ENCODE results near the gene DOCK8. TPM values are rescaled to one million over a fixed set of nuclear protein-coding genes. Genes with fewer than 3 reads are reported as not detected.

DOCK8 gene
- total and polyA plus RNA-seq, 2 experiments from 2014 or later: 0.94 to 1.2 TPM

DNA sequence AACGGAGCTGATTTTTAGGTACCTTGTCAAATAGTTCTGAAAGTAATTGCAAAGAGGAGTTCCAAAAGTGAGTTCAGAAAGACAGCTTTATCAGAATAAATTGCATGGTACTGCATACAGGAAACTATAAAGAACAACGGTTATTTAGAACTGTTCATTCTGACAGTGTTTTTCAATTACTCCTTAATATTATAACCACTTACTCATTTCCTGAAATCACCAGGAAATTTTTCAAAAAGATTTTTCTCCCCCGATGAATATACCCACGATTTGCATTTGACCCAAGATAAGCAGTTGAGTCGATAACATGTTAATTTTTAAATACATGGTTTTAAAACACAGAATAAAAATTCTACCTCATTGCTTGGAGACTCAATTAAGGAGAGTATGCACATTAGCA, 9.4 kb downstream of the DOCK8 start:
- Histone ChIP-seq H3K4me3 (no peak overlapping the region), H3K4me2 (no peak overlapping the region), H4K20me1 (replicated peaks; ENCODE audit: insufficient read depth) (no peaks in the 10 kb centered on the region), H3K27me3 (ENCODE audit: insufficient read depth) (no peaks in the 10 kb centered on the region), H3K4me1 (ENCODE audit: insufficient read depth) (no peaks in the 10 kb centered on the region), H3K36me3 (ENCODE audit: insufficient read depth) (no peaks in the 10 kb centered on the region), H3F3A (replicated peaks; ENCODE audit: low read depth) (no peaks in the 10 kb centered on the region), H3K9me2 (ENCODE audit: insufficient read depth) (0 out of 2 replicates have a peak, but pooled peaks cover 2% of the 10 kb centered on the region), H3K27ac (ENCODE audit: low read depth) (no peak overlapping the region), H2AFZ (no peak overlapping the region), H3K79me2 (replicated peaks; ENCODE audit: insufficient read depth) (no peaks in the 10 kb centered on the region)
- Mint-ChIP-seq H3K4me1 (peaks cover 9% of the 10 kb centered on the region), H3K27me3 (ENCODE audit: insufficient read depth, low read depth, poor library complexity) (no peaks in the 10 kb centered on the region), H3K36me3 (ENCODE audit: low read depth) (no peaks in the 10 kb centered on the region), H3K9me3 (peaks cover under 1% of the 10 kb centered on the region; the same call in 1 of the 3 replicates), H3K4me3 (no peak overlapping the region), H3K27ac (no peak overlapping the region)
- TF ChIP-seq POLR2AphosphoS5 (IDR thresholded peaks at IDR 0.05; ENCODE audit: low read depth): no peak
- TF ChIP-seq ZNF114 (CRISPR knock-in tag; IDR thresholded peaks at IDR 0.05): no peak
- no peak for TF ChIP-seq CREB1 (CRISPR knock-in tag; IDR thresholded peaks at IDR 0.05; ENCODE audit: low read depth)
- TF ChIP-seq, protein P1, sequence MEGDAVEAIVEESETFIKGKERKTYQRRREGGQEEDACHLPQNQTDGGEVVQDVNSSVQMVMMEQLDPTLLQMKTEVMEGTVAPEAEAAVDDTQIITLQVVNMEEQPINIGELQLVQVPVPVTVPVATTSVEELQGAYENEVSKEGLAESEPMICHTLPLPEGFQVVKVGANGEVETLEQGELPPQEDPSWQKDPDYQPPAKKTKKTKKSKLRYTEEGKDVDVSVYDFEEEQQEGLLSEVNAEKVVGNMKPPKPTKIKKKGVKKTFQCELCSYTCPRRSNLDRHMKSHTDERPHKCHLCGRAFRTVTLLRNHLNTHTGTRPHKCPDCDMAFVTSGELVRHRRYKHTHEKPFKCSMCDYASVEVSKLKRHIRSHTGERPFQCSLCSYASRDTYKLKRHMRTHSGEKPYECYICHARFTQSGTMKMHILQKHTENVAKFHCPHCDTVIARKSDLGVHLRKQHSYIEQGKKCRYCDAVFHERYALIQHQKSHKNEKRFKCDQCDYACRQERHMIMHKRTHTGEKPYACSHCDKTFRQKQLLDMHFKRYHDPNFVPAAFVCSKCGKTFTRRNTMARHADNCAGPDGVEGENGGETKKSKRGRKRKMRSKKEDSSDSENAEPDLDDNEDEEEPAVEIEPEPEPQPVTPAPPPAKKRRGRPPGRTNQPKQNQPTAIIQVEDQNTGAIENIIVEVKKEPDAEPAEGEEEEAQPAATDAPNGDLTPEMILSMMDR (conservative IDR thresholded peaks at IDR 0.05; ENCODE audit: low read depth in 2 of 2): no peak
- TF ChIP-seq, protein P2, sequence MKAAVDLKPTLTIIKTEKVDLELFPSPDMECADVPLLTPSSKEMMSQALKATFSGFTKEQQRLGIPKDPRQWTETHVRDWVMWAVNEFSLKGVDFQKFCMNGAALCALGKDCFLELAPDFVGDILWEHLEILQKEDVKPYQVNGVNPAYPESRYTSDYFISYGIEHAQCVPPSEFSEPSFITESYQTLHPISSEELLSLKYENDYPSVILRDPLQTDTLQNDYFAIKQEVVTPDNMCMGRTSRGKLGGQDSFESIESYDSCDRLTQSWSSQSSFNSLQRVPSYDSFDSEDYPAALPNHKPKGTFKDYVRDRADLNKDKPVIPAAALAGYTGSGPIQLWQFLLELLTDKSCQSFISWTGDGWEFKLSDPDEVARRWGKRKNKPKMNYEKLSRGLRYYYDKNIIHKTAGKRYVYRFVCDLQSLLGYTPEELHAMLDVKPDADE (IDR thresholded peaks at IDR 0.05): no peak
- no peak for TF ChIP-seq EZH2 (IDR thresholded peaks at IDR 0.05; ENCODE audit: low read depth, unreplicated experiment)
- no peak for TF ChIP-seq ZNF331 (CRISPR knock-in tag; IDR thresholded peaks at IDR 0.05; ENCODE audit: low read depth)
- TF ChIP-seq, protein P3, sequence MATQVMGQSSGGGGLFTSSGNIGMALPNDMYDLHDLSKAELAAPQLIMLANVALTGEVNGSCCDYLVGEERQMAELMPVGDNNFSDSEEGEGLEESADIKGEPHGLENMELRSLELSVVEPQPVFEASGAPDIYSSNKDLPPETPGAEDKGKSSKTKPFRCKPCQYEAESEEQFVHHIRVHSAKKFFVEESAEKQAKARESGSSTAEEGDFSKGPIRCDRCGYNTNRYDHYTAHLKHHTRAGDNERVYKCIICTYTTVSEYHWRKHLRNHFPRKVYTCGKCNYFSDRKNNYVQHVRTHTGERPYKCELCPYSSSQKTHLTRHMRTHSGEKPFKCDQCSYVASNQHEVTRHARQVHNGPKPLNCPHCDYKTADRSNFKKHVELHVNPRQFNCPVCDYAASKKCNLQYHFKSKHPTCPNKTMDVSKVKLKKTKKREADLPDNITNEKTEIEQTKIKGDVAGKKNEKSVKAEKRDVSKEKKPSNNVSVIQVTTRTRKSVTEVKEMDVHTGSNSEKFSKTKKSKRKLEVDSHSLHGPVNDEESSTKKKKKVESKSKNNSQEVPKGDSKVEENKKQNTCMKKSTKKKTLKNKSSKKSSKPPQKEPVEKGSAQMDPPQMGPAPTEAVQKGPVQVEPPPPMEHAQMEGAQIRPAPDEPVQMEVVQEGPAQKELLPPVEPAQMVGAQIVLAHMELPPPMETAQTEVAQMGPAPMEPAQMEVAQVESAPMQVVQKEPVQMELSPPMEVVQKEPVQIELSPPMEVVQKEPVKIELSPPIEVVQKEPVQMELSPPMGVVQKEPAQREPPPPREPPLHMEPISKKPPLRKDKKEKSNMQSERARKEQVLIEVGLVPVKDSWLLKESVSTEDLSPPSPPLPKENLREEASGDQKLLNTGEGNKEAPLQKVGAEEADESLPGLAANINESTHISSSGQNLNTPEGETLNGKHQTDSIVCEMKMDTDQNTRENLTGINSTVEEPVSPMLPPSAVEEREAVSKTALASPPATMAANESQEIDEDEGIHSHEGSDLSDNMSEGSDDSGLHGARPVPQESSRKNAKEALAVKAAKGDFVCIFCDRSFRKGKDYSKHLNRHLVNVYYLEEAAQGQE (IDR thresholded peaks at IDR 0.05; ENCODE audit: unreplicated experiment): no peak
- no peak for TF ChIP-seq EZH2phosphoT487 (IDR thresholded peaks at IDR 0.05; ENCODE audit: unreplicated experiment)
- TF ChIP-seq JUNB (IDR thresholded peaks at IDR 0.05; ENCODE audit: unreplicated experiment): no peak
- no peak for TF ChIP-seq STAT1 (IDR thresholded peaks at IDR 0.05; ENCODE audit: unreplicated experiment)
- ATAC-seq: no peak
- no peak for DNase-seq (ENCODE audit: low spot score)

Data from GM23338 (cell line).